ENCODE measurements around the gene MAMDC2.
"Not testable (repeated sequence)": the region's sequence is repeated elsewhere in the genome, so short reads cannot be mapped to it uniquely, and the experiment has no call there.

MAMDC2 gene

GRCh38 chr9:70197216-70198044 lies 153.8 kb downstream of the MAMDC2 start:
- DNase-seq (ENCODE audit: low read depth in 2 of 2), result no peak

- not testable (repeated sequence) for DNase-seq (ENCODE audit: low read depth in 2 of 2)
These were observed 161.1 kb downstream of the MAMDC2 start for GRCh38 chr9:70204743-70205142.

- DNase-seq (ENCODE audit: low read depth in 2 of 2), result no peak
These were observed 161.8 kb downstream of the MAMDC2 start for GRCh38 chr9:70205366-70206020.

GRCh38 chr9:70217029-70217428 lies 173.4 kb downstream of the MAMDC2 start:
- no peak for DNase-seq (ENCODE audit: low read depth in 2 of 2)

GRCh38 chr9:70218767-70219166 lies 175.1 kb downstream of the MAMDC2 start:
- no peak for DNase-seq (ENCODE audit: low read depth in 2 of 2)

GRCh38 chr9:70220216-70220615 lies 176.6 kb downstream of the MAMDC2 start:
- no peak for DNase-seq (ENCODE audit: low read depth in 2 of 2)

GRCh38 chr9:70222354-70222753 lies 178.7 kb downstream of the MAMDC2 start:
- DNase-seq (ENCODE audit: low read depth in 2 of 2), result no peak

- no peak for DNase-seq (ENCODE audit: low read depth in 2 of 2)
These were observed 184.5 kb downstream of the MAMDC2 start for GRCh38 chr9:70228118-70228517.

GRCh38 chr9:70228611-70229010 lies 185.0 kb downstream of the MAMDC2 start:
- no peak for DNase-seq (ENCODE audit: low read depth in 2 of 2)

GRCh38 chr9:70229026-70229425 lies 185.4 kb downstream of the MAMDC2 start:
- no peak for DNase-seq (ENCODE audit: low read depth in 2 of 2)

- DNase-seq (ENCODE audit: low read depth in 2 of 2), result no peak
These were observed 185.9 kb downstream of the MAMDC2 start for GRCh38 chr9:70229579-70229978.

- DNase-seq (ENCODE audit: low read depth in 2 of 2), result no peak
These were observed 188.8 kb downstream of the MAMDC2 start for GRCh38 chr9:70232476-70232875.

- DNase-seq (ENCODE audit: low read depth in 2 of 2), result not testable (repeated sequence)
These were observed 190.6 kb downstream of the MAMDC2 start for GRCh38 chr9:70234208-70234607.

- not testable (repeated sequence) for DNase-seq (ENCODE audit: low read depth in 2 of 2)
These were observed 202.3 kb downstream of the MAMDC2 start for GRCh38 chr9:70245952-70246351.

- DNase-seq (ENCODE audit: low read depth in 2 of 2), result no peak
These were observed 206.6 kb downstream of the MAMDC2 start for GRCh38 chr9:70250221-70250620.

GRCh38 chr9:70255486-70255885 lies 211.8 kb downstream of the MAMDC2 start:
- no peak for DNase-seq (ENCODE audit: low read depth in 2 of 2)

- no peak for DNase-seq (ENCODE audit: low read depth in 2 of 2)
These were observed 212.5 kb downstream of the MAMDC2 start for GRCh38 chr9:70256123-70256551.

GRCh38 chr9:70257502-70257901 lies 213.9 kb downstream of the MAMDC2 start:
- DNase-seq (ENCODE audit: low read depth in 2 of 2), result no peak

GRCh38 chr9:70257991-70258691 lies 214.5 kb downstream of the MAMDC2 start:
- peak in 1 of 2 donors; percentile 7 for DNase-seq (ENCODE audit: low read depth in 2 of 2)

GRCh38 chr9:70258692-70259511 lies 215.3 kb downstream of the MAMDC2 start, which contains the start of gene SMC5:
Gene SMC5, plus strand, starts transcription at chr9:70258978. Its CDS starts 101 bp downstream, at chr9:70259079.
- peak; percentile 73 to 81 for DNase-seq (ENCODE audit: low read depth in 2 of 2)

GRCh38 chr9:70259512-70259802 lies 215.8 kb downstream of the MAMDC2 start:
- no peak for DNase-seq (ENCODE audit: low read depth in 2 of 2)

GRCh38 chr9:70260007-70260443 lies 216.4 kb downstream of the MAMDC2 start:
- no peak for DNase-seq (ENCODE audit: low read depth in 2 of 2)
